HG02588 (cell line): ENCODE measurements around the gene RTRAF.

Source experiments
- ATAC-seq: cut with Tn5 transposase; IDR thresholded peaks from one replicate; pipeline ENCODE4 v1.9.1; 2021; ENCODE audit warnings: mild to moderate bottlenecking, moderate library complexity; ENCODE audit not compliant: unreplicated experiment

RTRAF gene

DNA sequence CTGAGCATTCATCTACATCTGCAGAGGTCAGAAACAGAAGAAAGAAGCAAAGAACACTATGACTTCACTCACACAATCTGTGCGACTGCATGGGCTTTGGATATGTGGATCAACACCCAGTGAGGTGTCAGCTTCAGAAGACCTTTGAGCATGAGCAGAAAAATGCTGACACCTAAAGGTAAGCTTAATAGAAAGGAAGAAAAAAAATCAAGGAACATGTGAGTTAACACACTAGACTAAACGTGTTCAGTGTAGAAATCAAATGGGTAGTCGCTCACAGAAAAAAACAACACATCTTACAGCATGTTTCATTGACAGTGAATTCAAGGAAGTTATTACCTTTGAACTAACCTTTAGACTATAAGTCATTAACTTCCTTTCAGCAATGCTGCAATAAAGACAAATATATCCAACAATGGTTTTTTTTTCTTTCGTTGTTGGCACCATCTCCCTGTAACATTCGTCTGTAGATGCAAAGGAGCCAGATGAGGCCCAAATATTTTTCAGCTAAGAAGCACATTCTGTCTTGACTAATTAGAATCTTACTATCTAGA lies 30.9 kb downstream of the RTRAF start:
- ATAC-seq = no peak

GRCh38 chr14:52020866-52021717 lies 31.7 kb downstream of the RTRAF start:
- no peak for ATAC-seq

DNA sequence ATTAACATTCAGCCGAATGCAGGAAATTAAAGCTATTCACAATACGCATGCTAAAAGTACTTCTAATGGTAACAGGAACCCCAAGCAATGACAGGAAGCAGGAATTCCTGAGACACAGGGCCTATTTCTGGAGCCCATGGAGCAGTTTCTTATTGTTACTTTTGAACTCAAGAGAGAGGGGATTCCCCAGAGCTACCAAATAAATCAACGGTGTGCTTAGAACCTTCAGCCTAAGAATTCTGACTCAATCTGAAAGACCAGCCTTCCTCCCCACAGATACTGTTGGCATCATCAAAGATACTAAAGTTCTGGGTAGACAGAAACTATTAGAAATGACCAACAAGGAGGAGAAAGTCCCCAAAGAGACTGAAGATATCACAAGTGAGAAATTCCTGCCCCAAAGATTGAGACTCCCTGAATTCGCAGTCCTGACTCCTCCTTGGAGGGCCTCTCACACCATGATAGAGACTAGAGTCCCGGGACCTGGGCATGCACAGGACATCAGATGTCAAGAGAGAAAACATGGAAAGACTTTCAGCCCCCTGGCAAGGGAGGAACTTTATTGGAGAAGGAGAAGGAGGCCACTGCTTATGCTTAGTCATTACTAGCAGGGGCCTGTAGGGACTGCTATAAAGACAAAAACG lies 32.7 kb downstream of the RTRAF start:
- ATAC-seq = peak; percentile 70

DNA sequence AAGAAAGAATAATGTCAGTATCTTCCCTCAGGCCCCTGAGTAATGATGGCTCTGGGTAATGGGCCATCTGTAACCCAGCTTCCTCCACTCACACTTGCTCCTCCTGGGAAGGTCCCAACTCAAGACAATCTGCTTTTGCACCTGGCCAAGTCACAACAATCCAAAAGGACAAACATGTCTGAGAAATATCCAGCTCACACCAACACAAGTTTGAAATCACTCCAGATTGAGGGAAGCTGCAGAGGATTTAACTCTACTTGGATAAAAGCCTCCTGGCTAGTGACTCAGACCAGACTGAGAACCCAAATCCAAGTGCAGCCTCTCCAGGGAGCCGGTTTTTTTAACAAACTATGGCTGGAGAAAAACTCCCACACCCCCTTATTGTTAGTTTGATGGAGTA lies 34.2 kb downstream of the RTRAF start:
- ATAC-seq = no peak

GRCh38 chr14:52025310-52025709 lies 36.0 kb downstream of the RTRAF start:
- no peak for ATAC-seq

DNA sequence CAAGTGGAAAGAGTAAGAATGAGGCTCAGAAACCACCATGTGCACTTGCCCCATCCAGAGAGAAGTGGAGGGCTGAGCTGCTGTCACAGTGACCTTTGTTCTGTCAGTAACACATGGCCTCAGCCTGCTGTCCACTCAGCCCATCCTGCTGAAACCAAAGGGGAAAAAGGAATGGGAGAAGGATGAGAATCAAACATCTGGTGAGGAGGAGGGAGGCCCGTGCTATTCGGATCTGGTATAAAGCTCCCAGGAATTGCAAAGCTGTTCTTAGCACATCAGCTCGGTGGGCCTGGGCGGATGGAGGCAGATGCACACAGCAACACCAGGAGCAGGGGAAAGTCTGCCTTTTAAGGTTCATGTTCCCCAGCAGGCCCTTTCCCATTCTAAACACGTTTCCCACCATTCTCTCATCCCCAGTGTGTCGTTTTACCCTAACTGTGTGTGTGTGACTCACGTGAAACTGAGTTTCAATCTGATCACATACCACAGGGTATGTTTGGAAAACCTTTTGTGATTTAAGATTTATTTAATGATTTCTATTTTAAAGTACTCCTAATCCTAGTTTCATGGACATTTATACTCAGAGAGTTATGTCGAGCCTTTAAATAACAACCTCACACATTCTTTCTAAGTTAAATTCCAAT lies 36.8 kb downstream of the RTRAF start:
- no peak for ATAC-seq

DNA sequence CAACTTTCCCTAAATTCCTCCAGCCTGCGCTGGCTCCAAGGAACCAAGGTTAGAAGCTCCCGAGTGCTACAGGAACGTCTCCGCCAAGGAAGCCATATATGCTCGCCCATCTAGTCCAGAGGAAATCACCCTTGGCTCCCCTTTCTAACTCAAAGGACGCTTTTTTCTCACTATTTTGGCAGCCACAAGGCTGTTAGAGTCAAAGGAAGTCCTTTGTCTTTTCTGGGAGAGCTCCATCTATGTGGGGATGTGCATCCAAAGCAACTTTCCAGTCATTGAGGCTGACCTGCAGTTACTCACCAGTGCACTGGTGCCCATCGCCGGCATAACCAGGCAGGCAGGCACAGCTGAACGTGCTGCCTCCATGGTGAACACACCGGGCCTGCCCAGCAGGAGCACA lies 37.6 kb downstream of the RTRAF start:
- ATAC-seq = no peak

GRCh38 chr14:52029881-52030280 lies 40.5 kb downstream of the RTRAF start:
- no peak for ATAC-seq

GRCh38 chr14:52031781-52032180 lies 42.4 kb downstream of the RTRAF start:
- no peak for ATAC-seq

DNA sequence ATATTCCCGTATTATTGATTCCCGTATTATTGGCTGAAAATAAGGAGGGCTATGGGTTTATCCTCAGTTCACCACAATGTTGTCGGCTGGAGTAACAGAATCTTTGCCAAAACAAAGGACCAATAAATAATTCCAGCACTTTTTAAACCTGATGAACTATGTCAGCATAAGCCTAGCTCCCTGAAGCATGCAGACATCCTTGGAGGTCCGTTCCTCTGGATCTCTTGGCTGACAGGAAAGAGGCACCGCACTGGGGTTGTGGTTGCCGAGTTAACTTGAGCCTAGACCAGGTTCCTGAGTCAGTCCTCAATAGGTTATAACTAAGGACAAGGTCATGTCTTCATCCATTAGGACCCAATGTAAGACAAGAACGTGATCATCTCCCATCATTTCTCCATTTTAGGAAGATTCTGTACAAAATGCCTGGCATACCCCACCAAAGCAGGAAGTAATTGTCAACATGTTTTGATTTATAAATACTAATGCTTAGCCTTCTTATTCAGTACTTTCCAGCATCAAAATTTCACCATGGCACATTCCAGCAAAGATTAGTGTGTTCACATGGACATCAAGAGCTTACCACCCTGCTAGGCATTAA lies 43.0 kb downstream of the RTRAF start:
- ATAC-seq = no peak

GRCh38 chr14:52033101-52033642 lies 43.8 kb downstream of the RTRAF start:
- ATAC-seq = no peak

GRCh38 chr14:52039124-52039815 lies 49.9 kb downstream of the RTRAF start:
- ATAC-seq = no peak

DNA sequence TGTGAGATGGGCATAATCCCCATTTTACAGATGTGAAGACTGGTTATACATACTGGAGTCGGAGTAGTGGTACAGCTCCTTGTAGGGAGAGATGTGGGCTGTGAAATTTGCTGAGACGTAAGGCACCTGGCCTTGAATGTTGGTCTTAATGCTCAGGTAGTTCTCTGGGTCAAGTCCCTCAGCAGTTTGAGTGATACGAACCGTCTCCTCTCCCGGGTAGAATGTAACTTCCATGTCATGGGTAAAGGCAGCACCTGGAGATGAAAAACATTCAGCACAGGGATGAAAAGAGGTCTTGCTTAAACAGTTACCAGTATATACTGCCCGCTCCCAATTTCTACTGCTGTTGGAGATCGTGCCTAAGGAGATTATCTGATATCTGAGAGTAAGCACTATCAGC lies 51.3 kb downstream of the RTRAF start:
- no peak for ATAC-seq

DNA sequence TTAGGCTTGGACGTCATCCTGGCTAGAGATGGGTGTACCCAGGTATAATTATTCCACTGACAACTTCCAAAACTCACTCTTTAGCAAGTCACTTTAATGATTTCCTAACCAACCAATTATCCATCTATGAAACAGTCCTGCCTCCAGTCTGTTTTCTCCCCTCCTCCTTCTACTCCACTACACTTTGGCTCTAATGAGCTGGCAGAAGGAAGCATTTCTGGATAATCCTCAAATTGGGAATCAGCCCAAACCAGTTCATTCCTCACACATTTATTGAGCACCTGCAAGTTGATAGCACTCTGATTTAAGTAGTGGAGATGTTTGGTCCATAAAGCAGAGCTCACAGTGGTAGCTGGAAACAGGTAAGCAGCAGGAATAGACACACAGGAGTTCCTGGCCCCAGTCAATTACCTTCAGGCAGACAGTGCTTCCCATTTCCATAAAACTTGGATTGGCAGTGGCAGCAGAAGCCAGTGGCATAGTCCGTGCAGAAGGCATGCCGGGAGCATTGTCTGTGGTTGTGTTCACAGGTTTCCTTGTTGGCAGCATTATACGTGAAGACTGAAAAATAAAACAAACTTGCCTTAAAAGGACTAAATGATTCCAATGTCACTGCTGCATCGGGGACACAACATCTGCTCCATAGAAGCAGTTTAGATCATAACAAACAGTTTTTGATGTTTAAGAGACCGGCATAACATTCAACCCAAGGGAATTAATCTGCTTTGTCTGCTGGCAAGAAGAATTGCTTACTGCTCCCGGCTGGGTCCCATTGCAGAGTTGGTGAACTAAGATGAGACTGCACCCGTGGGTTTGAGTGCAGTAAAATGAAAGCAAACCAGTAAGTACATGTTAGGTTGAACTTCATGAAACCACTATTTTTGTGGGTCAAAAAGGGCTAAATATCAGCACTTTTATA lies 53.3 kb downstream of the RTRAF start:
- ATAC-seq = no peak

DNA sequence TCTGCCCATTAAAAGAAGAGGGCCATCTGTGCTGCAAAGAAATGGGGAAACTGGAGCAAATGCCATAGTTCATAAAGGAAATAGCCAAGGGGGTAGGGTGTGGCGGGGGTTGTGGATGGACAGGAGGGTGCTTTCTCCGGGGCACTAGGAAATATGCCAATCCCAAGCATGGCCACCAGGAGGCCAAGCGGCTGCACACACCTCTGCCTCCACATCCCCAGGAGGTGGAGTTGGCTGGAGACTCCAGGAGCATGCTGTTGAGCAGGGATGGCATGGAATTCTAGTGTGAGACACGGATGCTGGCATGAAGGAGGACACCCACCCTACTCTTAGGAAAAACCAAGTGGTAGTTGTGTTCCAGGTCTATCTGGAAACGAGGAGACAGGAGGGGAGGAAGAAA lies 54.3 kb downstream of the RTRAF start:
- no peak for ATAC-seq

GRCh38 chr14:52044791-52045522 lies 55.6 kb downstream of the RTRAF start:
- no peak for ATAC-seq

GRCh38 chr14:52046376-52046917 lies 57.1 kb downstream of the RTRAF start:
- no peak for ATAC-seq

- no peak for ATAC-seq
These were observed 58.8 kb downstream of the RTRAF start for GRCh38 chr14:52048116-52048515.
